Panc1 (cell line): ENCODE results near the gene IVD. TPM values are rescaled to one million over a fixed set of nuclear protein-coding genes. Genes with fewer than 3 reads are reported as not detected.

Source experiments
- ATAC-seq: fragments of 200-7000 bp; cut with Tn5 transposase; 2 replicates; pipeline ENCODE4 v1.9.1; 2020; ENCODE audit warnings: mild to moderate bottlenecking, moderate library complexity
- BruUV-seq: library from RNA; stranded (reverse); fragments of 400-500 nt; replicated peaks from 2 replicates; lab custom pipeline; 2021; lab: Mats Ljungman, UMichigan
- CTCF ChIA-PET: fragments of 300-600 bp; sonication (Branson Sonifier 250); formaldehyde crosslinking; loops from one replicate; lab custom pipeline; 2022; ENCODE audit warnings: antibody characterized with exemption; lab: Charles Lee
- POLR2A ChIA-PET: fragments of 300-600 bp; sonication (Branson Sonifier 250); formaldehyde crosslinking; loops from one replicate; lab custom pipeline; 2022; ENCODE audit warnings: antibody characterized with exemption; lab: Charles Lee
- DNase-seq: peaks from one replicate; pipeline ENCODE4 v3.0.0-alpha.2; 2010; ENCODE audit warnings: low read depth, low spot score
- H3K27ac ChIP-seq: 2 replicates; pipeline ENCODE4 v1.5.1; 2011; ENCODE audit warnings: mild to moderate bottlenecking, low read length, inconsistent platforms
- H3K27me3 ChIP-seq: fragments of 200-500 bp; sonication (Bioruptor generic); 2 replicates; pipeline ENCODE4 v1.6.0; 2014; ENCODE audit warnings: low read length, inconsistent platforms; ENCODE audit not compliant: control insufficient read depth, insufficient read depth
- H3K36me3 ChIP-seq: fragments of 200-500 bp; sonication (Bioruptor generic); 2 replicates; pipeline ENCODE4 v1.5.1; 2014; ENCODE audit warnings: inconsistent platforms, mild to moderate bottlenecking, low read length, moderate library complexity; ENCODE audit not compliant: control insufficient read depth, insufficient read depth
- H3K4me1 ChIP-seq: 2 replicates; pipeline ENCODE4 v1.5.1; 2011; ENCODE audit warnings: inconsistent platforms, mild to moderate bottlenecking, low read length, moderate library complexity; ENCODE audit not compliant: control insufficient read depth, insufficient read depth
- H3K4me3 ChIP-seq, 2 experiments: 2 replicates each; pipeline ENCODE4 v1.5.1; 2011 to 2012; ENCODE audit warnings: low read depth in 2 of 2, low read length in 2 of 2, mild to moderate bottlenecking in 2 of 2, inconsistent platforms in 1 of 2, moderate library complexity in 1 of 2
- H3K9me3 ChIP-seq: fragments of 200-500 bp; sonication (Bioruptor generic); 2 replicates; pipeline ENCODE4 v1.5.1; 2014; ENCODE audit warnings: low read depth, mild to moderate bottlenecking, inconsistent platforms, low read length, moderate library complexity; ENCODE audit not compliant: control insufficient read depth, insufficient read depth
- POLR2AphosphoS5 ChIP-seq: IDR thresholded peaks from 2 replicates; pipeline ENCODE4 v1.6.1; 2012; ENCODE audit warnings: mild to moderate bottlenecking, low read depth, low read length, moderate library complexity
- SIN3A ChIP-seq: IDR thresholded peaks from 2 replicates; pipeline ENCODE4 v1.6.1; 2012; ENCODE audit warnings: low read depth, mild to moderate bottlenecking, low read length, moderate library complexity, borderline replicate concordance; ENCODE audit not compliant: insufficient read depth
- TCF7L2 ChIP-seq: IDR thresholded peaks from 2 replicates; pipeline ENCODE4 v1.6.1; 2011; ENCODE audit warnings: mild to moderate bottlenecking, low read depth, low read length, inconsistent platforms
- in situ Hi-C: cut with HindIII; loops from 2 replicates; pipeline ENCODE4 v1.10.0; 2016; ENCODE audit warnings: low sequenced_read_pairs, low pct_unique_long_range_greater_than_20kb
- intact Hi-C: fragments of 100-400 bp; cut with micrococcal nuclease; formaldehyde crosslinking; loops from one replicate; pipeline ENCODE4 v1.10.0; 2022; ENCODE audit not compliant: unreplicated experiment
- total RNA-seq: library from RNA; stranded (reverse); gene quantifications from one replicate; pipeline ENCODE4 v1.2.1, GENCODE V29; 2021; ENCODE audit not compliant: unreplicated experiment
- TF ChIP-seq, protein P1 (sequence below): fragments of 450-650 bp; IDR thresholded peaks from 2 replicates; pipeline ENCODE4 v1.5.1; 2017; ENCODE audit warnings: mild to moderate bottlenecking
- TF ChIP-seq, protein P2 (sequence below), 2 experiments: IDR thresholded peaks; 2 replicates each; pipeline ENCODE4 v1.6.1; 2011 to 2012; ENCODE audit warnings: low read depth in 2 of 2, control low read depth in 1 of 2, low read length in 1 of 2, mild to moderate bottlenecking in 1 of 2, moderate library complexity in 1 of 2; ENCODE audit not compliant: insufficient read depth in 1 of 2

The IVD gene
- total RNA-seq, 1 experiment from 2014 or later, result 74.6 TPM

DNA sequence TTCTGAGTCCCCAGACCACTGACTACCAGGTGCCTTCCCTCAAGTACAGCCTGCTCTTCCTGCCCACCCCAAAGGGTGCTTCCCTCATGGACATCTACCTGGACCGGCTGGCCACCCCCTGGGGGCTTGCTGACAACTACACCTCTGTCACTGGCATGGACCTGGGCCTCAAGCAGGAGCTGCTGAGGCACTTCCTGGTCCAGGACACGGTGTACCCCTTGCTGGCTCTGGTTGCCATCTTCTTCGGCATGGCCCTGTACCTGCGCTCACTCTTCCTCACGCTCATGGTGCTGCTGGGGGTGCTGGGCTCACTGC is 38.3 kb upstream of the IVD start:
- in situ Hi-C loops (no loop called here), intact Hi-C loops (no loop called here)
- Histone ChIP-seq H3K4me1 (no peaks in the 10 kb centered on the region), H3K36me3 (no peaks in the 10 kb centered on the region), H3K9me3 (no peaks in the 10 kb centered on the region), H3K27ac (no peak overlapping the region), H3K27me3 (no peaks in the 10 kb centered on the region), H3K4me3 (no peak overlapping the region)
- POLR2A ChIA-PET, result no interaction called here
- BruUV-seq, result no TSS peak
- ATAC-seq (no peak), DNase-seq (no peak)
- CTCF ChIA-PET, result interaction anchor here (0.8 kb wide), 1 partner anchor 23 kb away, joined by 12 read pairs; no protein-coding TSS in a partner anchor
- TF ChIP-seq, protein P1, sequence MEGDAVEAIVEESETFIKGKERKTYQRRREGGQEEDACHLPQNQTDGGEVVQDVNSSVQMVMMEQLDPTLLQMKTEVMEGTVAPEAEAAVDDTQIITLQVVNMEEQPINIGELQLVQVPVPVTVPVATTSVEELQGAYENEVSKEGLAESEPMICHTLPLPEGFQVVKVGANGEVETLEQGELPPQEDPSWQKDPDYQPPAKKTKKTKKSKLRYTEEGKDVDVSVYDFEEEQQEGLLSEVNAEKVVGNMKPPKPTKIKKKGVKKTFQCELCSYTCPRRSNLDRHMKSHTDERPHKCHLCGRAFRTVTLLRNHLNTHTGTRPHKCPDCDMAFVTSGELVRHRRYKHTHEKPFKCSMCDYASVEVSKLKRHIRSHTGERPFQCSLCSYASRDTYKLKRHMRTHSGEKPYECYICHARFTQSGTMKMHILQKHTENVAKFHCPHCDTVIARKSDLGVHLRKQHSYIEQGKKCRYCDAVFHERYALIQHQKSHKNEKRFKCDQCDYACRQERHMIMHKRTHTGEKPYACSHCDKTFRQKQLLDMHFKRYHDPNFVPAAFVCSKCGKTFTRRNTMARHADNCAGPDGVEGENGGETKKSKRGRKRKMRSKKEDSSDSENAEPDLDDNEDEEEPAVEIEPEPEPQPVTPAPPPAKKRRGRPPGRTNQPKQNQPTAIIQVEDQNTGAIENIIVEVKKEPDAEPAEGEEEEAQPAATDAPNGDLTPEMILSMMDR, result no peak
- TF ChIP-seq, protein P2, sequence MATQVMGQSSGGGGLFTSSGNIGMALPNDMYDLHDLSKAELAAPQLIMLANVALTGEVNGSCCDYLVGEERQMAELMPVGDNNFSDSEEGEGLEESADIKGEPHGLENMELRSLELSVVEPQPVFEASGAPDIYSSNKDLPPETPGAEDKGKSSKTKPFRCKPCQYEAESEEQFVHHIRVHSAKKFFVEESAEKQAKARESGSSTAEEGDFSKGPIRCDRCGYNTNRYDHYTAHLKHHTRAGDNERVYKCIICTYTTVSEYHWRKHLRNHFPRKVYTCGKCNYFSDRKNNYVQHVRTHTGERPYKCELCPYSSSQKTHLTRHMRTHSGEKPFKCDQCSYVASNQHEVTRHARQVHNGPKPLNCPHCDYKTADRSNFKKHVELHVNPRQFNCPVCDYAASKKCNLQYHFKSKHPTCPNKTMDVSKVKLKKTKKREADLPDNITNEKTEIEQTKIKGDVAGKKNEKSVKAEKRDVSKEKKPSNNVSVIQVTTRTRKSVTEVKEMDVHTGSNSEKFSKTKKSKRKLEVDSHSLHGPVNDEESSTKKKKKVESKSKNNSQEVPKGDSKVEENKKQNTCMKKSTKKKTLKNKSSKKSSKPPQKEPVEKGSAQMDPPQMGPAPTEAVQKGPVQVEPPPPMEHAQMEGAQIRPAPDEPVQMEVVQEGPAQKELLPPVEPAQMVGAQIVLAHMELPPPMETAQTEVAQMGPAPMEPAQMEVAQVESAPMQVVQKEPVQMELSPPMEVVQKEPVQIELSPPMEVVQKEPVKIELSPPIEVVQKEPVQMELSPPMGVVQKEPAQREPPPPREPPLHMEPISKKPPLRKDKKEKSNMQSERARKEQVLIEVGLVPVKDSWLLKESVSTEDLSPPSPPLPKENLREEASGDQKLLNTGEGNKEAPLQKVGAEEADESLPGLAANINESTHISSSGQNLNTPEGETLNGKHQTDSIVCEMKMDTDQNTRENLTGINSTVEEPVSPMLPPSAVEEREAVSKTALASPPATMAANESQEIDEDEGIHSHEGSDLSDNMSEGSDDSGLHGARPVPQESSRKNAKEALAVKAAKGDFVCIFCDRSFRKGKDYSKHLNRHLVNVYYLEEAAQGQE (IDR thresholded peaks at IDR 0.05; ENCODE audit: insufficient read depth in 1 of 2, low read depth in 2 of 2, low read length in 1 of 2), result no peak
- TF ChIP-seq TCF7L2 (no peak), POLR2AphosphoS5 (no peak), SIN3A (no peak)

DNA sequence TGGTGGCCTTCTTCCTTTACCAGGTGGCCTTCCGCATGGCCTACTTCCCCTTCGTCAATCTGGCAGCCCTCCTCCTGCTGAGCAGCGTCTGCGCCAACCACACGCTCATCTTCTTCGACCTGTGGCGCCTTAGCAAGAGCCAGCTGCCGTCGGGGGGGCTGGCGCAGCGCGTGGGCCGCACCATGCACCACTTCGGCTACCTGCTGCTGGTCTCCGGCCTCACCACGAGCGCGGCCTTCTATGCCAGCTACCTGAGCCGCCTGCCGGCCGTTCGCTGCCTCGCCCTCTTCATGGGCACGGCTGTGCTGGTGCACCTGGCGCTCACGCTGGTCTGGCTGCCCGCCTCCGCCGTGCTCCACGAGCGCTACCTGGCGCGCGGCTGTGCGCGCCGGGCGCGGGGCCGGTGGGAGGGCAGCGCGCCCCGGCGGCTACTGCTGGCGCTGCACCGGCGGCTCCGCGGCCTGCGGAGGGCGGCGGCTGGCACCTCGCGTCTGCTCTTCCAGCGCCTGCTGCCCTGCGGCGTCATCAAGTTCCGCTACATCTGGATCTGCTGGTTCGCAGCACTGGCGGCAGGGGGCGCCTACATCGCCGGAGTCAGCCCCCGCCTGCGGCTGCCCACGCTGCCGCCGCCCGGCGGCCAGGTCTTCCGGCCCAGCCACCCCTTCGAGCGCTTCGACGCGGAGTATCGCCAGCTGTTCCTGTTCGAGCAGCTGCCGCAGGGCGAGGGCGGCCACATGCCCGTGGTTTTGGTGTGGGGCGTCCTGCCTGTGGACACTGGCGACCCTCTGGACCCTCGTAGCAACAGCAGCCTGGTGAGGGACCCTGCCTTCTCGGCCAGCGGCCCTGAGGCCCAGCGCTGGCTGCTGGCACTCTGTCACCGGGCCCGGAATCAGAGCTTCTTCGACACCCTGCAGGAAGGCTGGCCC is 37.6 kb upstream of the IVD start:
- ATAC-seq (peak; percentile 85), DNase-seq (no peak)
- BruUV-seq, result no TSS peak
- H3K27ac ChIP-seq, result no peak overlapping the region
- in situ Hi-C loops, result no loop called here
- no peaks in the 10 kb centered on the region for H3K4me1 ChIP-seq
- ChIA-PET POLR2A (interaction anchor here (0.6 kb wide), 1 partner anchor 55 kb away, joined by 3 read pairs; no protein-coding TSS in a partner anchor), CTCF (interaction anchor here (0.7 to 1.8 kb wide), 3 partner anchors 23 to 144 kb away, joined by 3 to 12 read pairs (median 5); no protein-coding TSS in a partner anchor)
- H3K27me3 ChIP-seq, result no peaks in the 10 kb centered on the region
- no peaks in the 10 kb centered on the region for H3K9me3 ChIP-seq
- H3K36me3 ChIP-seq, result no peaks in the 10 kb centered on the region
- H3K4me3 ChIP-seq, result 0 out of 4 replicates have a peak overlapping the region, but pooled peaks of 1 of the 2 experiments have one; percentile 8
- intact Hi-C loops, result no loop called here
- TF ChIP-seq POLR2AphosphoS5, result no peak
- TF ChIP-seq, protein P2 (IDR thresholded peaks at IDR 0.05; ENCODE audit: insufficient read depth in 1 of 2, low read depth in 2 of 2, low read length in 1 of 2), result 0 out of 4 replicates have a peak, but pooled peaks of 1 of the 2 experiments have one; percentile 1
- no peak for TF ChIP-seq TCF7L2
- 0 out of 2 replicates have a peak, but pooled peaks have one; percentile 12 for TF ChIP-seq SIN3A
- TF ChIP-seq, protein P1, result peak; percentile 89
